ENCODE data around the gene PRUNE2.
A peak's percentile ranks its signal among the peaks of the same experiment; 100 is the strongest.
"Not testable (repeated sequence)": the region's sequence is repeated elsewhere in the genome, so short reads cannot be mapped to it uniquely, and the experiment has no call there.

The PRUNE2 gene

DNA sequence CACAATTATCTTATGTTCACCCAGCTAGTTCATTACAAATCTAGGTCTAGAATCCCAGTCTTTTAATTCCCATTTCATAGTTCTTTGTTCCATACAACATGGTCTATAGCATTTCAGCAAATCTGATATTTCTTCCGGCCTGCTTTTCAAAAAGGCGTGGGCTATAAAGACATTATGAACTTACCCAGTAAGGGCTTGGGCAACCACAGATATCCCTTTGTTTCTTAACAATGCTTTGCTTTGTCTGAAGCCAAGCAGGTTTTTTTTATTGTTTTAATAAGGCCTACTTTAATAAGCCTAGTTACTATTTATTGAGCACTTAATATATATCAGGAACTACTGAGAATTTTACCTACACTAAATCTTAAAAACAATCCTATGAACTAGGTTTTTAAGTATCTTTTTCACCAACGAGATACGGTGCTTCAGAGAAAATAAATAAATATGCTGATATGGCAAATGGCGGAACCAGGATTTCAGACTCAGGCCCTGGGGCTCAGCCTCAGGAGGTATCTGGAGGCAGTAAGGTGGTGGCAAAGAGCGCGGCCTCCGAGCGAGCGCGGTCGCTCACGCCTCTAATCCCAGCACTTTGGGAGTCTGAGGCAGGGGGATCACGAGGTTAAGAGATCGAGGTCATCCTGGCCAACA lies 112.0 kb downstream of the PRUNE2 start:
- DNase-seq: no peak

DNA sequence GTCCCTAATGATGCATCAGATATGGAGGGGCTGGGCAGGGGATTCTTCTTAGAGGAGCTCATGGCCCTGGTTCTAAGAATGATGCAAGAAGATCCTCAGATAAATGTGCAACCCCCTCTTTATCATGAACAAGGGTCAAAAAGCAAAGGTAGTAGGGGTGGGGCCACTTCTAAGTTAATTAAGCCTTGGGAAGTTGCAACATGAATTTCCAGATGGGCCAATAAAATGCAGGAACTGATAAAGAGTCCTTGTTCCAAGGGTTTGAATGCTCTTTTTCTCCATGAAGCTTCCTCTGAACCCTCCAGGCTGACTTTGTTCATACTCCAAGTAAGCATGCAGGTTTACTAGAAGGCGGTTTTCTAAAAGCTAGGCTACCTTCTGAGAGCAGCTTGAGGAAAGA lies 116.1 kb downstream of the PRUNE2 start:
- no peak for DNase-seq

DNA sequence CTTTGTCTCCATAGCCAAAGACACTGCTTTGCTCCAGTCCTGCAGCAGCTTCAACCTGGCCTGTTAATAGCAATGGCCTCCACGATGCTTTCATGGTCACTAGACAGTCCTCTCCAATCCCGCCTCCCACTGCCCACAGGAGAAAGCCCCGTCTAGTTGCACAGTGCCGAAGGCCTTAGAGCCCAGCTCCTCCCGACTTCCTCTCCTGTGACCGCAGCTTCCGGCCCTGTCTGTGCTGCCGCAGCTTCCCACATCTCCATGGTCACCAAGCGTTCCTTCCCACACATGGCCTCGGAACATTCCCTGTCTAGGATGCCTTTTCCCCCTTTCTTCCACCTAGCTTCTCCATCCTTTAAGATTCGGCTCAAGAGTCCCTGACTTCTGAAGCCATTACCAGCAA lies 118.2 kb downstream of the PRUNE2 start:
- DNase-seq: no peak

DNA sequence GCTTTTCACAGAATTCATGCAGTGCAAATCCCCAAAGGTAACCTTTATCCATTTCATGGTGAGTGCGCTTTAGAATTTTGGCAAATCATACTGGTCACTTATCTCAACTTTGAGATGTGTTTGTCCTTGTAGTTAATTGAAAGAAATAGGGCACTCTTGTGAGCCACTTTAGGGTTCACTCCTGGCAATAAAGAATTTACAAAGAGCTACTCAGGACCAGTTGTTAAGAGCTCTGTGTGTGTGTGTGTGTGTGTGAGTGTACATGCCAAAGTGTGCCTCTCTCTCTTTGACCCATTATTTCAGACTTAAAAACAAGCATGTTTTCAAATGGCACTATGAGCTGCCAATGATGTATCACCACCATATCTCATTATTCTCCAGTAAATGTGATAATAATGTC lies 120.4 kb downstream of the PRUNE2 start:
- DNase-seq: no peak

DNA sequence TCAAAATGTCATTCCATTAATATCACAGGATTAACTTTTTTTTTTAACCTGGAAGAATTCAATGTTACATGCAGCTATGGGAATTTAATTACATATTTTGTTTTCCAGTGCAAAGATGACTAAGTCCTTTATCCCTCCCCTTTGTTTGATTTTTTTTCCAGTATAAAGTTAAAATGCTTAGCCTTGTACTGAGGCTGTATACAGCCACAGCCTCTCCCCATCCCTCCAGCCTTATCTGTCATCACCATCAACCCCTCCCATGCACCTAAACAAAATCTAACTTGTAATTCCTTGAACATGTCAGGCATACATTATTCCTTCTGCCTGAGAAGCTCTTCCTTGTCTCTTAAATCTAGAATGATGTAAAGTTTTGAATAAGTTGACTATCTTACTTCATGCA lies 121.0 kb downstream of the PRUNE2 start:
- no peak for DNase-seq

DNA sequence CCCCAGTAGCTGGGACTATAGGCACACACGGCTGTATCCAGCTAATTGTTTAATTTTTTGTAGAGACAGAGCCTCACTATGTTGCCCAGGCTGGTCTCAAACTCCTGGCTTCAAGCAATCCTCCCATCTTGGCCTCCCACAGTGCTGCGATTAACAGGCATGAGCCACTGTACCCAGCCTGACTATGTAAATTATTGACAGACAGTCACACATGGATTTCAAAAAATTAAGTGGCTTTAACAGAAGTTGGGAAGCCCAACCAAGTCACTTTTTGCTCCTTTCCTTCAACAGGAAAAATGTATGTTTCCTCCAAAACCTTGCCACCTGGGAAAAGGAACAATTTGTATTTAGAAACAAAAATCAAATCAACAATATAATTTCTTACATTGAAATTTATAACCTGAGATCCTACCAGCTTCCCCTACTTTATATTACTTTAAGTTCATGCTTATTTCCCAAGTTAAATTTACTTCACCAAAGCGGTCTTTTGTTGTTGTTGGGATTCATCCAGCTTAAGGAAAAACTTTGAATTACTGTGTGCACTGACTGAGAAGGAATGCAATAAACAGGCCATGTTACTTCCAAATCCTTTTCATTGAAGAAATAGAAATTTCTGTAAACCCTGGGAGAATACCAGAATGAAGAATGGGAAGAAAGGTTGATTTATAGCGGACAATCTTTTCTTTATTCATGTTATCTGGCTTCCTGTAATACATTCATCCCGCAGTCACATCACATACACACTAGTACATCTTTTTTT lies 133.0 kb downstream of the PRUNE2 start:
- no peak for DNase-seq

DNA sequence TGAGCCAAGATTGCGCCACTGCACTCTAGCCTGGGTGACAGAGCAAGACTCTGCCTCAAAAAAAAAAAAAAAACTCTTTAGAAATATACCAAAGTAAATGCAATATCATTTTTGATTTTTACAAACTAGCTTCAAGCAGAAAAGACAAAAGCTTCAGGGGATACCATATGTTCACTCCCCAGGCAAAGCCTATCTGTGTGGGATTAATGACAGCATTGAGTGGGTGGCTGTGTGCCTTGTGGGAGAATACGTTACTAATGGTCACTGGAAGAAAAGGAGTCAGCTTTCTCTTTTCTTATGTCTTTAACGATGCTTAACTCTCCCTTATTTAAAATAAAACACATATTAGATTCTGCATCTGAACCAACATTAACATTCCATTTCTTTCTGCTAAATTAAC lies 139.8 kb downstream of the PRUNE2 start:
- DNase-seq: no peak

DNA sequence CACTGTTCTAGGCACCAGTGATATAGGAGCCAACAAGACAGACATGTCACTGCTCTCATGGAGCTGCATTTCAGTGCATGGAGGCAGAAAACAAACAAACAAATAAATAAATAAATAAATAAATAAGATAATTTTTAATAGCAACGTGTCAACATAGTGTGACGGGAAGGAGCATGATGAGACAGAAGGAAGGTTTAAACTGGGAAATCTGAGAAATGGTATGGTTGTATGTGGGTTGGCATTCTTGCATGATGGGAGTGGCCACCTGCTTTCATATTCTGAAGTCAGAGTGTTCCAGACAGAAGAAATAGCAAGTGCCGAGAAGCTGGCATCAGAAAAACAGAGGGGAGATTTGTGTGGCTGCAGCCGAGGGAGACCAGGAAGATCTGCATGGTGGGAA lies 141.8 kb downstream of the PRUNE2 start, which contains the start of gene PCA3:
PCA3 (plus strand) TSS at position 301 of the 400 bp plus-strand sequence.
- DNase-seq: no peak

DNA sequence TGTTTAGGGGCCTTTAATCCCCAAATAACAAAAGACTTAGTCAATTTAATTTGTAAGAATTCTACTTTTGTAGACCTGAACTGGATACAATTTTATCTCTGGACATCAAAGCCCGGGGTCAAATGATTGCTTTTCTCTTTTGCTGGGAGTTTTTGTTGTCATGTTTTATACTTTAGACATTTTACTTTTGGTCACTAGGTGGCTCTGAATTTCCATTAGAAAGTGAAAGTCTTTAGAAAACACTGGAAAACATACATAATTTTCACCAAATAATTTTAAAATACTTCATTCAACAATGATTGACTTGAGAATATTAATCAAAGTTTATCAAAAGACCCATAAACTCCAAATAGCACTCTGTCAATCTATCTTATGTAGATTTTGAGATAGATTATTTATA lies 144.5 kb downstream of the PRUNE2 start:
- DNase-seq: no peak

DNA sequence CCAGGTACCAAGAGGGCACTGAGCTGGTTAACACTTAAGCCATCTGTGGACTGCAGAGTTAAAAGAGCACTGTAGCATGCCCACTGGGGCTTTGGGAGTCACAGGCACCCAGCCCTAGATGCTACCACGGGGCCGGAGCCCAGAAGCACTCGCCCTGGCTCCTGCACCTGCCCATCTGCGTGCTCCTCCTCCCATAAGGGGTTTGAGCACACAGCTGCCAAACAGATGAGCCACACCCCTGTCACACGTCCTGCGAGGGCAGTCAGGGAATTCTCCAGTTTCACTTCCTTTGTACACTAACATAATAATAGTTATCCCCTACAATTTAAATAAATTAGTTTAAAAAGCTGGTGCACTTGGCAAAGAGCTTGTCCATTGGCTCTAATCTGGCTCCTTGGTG lies 146.2 kb downstream of the PRUNE2 start:
- peak; percentile 30 to 76 for DNase-seq

DNA sequence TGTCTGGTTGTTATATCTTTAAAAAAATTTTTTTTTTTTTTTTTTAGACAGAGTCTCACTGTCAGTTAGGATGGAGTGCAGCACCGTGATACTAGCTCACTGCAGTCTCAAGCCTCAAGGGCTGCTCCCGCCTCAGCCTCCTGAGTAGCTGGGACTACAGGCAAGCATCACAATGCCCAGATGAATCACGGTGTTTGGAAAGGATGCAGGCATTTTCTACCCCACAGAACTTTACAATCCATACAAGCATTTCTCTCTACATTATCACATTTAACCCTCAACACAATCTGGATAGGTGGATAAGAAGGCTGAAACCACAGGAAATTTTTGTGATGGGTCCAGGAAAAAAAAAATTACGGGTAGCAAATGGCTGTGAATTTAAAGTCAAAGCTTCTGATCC lies 147.4 kb downstream of the PRUNE2 start:
- DNase-seq: no peak

DNA sequence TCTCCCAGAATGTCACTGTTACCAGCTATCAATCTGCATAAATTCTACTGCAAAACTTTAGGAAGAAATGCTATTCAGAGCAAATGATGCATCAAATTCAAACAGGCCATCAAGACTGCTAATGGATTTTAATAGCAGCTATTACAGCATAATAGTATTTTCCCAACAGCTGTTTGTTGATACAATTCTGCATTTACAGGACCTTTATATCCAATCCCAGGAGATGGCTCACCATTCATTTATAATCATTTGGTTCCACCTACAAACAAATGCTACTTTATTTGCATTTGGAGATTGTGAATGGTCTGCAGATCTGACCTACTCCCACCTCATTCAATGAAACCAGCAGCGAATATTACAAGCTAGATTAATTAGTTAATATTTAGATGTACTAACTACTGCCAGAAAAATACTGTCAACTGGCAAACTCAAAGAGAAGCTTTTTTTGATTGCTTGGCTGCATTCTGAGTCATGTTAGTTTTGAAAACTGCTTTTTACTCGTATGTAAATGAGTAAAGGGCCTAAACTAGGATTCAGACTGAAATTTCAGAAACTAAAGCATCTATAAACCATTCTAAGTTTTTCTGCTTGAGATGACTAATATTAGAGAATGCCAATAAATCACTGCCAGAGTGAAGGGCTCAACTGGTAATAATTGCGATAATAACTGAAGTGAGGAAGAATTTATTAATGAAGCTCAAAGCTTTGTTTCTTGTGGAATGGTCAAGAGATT lies 148.8 kb downstream of the PRUNE2 start:
- DNase-seq: no peak

DNA sequence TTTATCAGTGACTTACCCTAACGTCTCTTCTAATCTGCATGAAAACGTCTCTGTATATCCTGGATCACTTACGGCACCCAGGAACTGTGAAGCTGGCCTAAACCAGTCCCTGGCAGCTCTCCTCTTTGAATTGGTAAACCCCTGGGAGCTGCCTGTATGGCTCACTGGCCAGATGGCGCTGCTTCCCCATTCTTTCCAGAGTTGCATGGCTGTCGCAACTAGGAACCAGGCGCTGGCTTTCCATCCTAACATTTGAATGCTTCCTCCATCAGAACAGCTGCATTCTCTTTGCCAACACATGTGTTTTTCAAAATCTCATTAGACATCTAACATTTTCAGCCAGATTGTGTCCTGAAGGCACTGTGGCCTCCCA lies 149.7 kb downstream of the PRUNE2 start:
- no peak for DNase-seq

DNA sequence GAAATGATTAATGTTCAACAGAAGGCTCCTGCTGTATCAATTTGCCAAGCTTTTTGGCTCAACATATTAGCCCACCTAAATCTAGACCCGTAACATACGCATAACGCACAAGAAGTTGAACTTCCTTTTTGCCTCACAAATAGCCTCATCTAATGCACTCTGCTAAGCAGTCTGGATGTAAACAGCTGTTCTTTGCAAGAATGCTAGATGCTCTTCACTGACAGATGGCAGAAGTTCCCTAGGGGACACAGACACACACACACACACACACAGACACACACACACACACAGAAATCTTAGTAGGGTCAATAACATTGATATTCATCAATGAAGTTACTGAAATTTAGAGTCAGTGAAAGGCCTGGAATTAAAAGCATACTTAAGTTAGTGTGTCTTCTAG lies 154.9 kb downstream of the PRUNE2 start:
- DNase-seq: no peak

DNA sequence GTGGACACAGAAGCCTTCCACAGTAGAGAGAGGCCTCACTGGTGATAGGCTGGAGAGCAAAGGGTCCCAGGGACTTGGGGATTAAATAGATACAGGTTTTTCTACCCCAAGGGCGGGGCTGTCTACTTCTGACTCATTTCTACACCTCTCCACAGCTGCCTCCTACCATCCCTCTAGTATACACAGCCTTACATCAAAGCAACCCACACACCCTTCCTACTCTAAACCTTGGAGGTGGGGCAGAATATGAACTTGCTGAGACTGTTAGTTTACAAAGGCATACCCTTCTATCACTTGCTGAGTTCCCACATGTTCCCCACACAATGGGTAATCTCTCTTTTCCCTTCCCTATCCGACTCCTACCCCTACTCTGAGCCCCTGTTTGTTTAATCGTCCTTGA lies 161.6 kb downstream of the PRUNE2 start:
- DNase-seq: no peak

DNA sequence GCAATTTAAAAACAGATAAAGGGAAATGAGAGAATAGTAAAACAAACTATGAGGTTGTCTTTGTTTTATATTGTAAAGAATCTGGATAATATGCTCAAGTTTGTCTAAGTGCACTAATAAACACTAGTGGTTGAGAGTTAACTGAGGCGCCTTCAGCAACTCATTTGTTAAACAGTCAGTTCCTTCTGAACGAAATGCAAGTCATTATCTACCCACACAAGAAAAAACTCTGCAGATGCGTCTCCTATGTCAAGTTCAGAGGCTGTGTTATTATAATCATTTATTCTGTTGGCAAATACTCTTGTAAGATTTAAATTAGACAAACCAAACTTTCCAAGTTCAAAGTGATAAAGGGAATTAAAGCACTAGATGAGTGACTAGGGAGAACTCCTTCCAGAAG lies 162.0 kb downstream of the PRUNE2 start:
- no peak for DNase-seq

DNA sequence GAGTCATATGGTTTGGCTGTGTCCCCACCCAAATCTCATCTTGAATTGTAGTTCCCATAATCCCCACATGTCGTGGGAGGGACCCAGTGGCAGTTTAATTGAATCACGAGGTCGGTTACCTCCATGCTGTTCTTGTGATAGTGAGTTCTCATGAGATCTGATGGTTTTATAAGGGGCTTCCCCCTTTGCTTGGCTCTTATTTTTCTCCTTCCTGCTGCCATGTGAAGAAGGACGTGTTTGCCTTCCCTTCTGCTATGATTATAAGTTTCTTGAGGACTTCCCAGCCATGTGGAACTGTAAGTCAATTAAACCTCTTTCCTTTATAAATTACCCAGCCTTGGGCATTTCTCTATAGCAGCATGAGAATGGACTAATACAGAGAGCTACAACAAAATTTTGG lies 163.0 kb downstream of the PRUNE2 start:
- not testable (repeated sequence) for DNase-seq

DNA sequence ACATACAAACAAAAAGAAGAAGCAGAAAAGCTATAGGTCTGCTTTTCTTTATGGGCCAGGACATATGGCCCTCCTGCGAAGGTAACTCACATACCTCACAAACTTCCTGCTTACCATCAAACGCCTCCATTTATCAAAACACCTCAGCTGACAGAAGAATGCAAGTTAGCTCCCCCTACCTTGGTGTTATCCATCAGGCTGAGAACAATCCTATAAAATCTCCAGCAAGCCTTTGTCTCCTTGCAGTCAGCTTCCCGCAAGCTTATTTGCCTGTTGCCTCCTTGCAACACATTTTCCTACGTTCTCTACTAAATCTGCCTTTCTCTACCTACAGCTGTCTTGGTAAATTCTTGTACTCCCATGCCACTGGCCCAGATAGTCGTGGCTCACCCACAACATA lies 164.4 kb downstream of the PRUNE2 start:
- DNase-seq: no peak

DNA sequence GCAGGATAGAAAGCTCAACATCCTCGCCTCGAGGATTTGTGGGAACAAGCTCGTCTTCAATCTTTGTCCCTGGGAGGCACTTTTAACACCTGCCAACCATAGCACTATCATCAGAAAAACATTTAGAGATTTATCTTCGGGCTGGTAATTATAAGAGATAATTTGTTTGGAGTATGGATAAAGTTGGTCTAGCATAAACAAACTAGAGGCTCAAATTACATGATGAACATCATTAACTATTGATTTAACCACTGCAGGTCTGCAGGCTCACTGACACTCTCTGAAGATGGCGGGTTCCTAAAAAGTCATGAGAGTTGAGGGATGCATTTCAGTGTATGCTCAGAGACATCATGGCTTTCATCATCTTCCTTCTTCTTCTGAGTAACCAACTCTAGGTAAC lies 167.5 kb downstream of the PRUNE2 start:
- no peak for DNase-seq

DNA sequence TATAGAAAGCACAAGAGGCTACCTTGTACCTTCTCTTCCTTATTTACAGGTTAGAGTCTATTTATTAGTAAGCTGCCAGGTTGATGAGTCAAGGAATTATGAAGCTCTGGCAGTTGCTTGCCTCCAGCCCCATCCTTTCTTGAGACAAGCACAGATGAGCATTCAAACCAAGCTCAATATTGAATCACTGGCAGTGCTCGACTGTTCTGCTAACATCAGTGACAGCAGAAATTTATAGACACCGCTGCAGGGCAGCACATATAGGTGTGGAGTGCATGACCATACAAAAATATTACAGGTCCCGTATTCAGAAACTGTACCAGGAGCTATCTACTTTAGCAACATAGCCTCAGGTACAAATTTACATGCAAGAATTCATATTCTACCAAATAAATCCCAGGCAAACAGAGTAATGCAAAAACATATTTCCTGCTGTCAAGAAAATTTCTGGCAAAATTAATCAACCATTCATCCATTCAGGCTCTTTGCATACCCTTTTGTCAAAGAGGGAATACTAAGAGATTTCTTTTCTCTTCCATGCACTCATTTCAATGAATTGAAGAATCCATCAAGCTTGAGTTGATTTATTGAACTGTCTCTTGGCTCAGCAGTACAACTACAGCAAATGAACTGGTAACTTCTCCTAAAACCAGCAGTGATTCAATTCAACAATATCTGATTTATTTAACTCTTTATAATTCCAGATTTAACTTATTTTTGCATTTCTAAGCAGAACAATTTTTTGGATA lies 168.6 kb downstream of the PRUNE2 start:
- no peak for DNase-seq

DNA sequence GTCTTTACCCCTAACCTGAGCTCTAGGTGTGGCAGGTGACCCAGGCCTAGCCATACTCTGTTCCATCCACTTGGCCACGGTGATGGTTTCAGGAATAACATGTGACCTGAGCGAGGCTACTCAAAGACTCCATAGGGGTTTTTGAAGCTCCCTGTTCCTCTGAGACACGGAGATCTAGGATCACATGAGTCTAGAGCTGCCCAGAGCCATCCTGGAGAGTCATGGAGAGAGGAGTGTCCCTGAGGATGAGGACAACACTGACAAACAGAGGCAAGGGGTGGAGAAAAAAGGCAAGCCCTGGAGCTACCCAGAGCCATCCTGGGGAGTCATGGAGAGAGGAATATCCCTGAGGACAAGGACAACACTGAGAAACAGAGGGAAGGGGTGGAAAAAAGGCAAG lies 171.2 kb downstream of the PRUNE2 start:
- DNase-seq: no peak

DNA sequence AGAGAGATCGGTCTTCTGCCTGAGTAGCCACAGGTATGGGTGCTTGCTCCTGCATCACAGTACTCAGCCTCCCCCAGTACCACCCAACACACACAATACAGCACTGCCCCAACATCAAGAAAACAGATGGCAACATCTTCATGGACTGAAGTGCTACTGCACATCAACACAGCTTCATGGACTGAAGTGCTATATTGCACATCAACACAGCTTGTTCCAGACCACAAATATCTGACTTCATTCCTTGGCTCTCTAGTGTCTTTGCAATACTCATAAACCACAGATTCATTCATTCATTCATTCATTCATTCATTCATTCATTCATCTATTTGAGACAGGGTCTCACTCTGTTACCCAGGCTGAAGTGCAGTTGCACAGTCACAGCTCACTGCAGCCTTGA lies 172.8 kb downstream of the PRUNE2 start:
- DNase-seq: no peak

DNA sequence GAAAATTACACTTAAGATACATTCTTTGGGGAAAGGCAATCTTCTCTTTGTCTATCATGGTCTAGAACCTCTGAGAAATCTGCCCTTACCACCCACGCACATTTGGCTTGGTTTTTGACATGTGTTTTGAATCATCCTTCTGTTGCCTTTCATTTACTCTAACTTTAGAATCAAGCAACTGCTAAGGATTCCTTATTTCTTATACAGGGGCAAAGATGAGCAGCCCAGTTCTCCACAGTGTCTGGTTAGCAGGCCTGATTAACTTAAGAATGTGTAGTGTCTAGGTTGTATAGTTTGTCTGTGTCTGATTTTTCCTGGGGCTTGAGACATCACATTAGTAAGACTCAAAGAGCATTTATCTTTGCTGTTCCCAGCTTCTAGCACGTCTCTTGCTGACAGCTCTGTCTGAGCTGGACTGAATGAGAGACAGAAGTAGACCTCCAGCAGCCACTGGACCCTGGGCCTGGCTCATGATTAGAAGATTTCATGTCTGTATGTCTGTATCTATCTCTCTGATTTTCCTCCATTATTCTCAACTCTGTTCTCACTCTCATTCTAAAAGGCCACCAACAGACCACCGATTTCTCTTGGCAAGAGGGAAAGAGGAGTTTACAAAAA lies 173.5 kb downstream of the PRUNE2 start:
- no peak for DNase-seq
